ENCODE measurements around the gene COX7A2L.

- TF ChIP-seq, protein P1, sequence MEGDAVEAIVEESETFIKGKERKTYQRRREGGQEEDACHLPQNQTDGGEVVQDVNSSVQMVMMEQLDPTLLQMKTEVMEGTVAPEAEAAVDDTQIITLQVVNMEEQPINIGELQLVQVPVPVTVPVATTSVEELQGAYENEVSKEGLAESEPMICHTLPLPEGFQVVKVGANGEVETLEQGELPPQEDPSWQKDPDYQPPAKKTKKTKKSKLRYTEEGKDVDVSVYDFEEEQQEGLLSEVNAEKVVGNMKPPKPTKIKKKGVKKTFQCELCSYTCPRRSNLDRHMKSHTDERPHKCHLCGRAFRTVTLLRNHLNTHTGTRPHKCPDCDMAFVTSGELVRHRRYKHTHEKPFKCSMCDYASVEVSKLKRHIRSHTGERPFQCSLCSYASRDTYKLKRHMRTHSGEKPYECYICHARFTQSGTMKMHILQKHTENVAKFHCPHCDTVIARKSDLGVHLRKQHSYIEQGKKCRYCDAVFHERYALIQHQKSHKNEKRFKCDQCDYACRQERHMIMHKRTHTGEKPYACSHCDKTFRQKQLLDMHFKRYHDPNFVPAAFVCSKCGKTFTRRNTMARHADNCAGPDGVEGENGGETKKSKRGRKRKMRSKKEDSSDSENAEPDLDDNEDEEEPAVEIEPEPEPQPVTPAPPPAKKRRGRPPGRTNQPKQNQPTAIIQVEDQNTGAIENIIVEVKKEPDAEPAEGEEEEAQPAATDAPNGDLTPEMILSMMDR (IDR thresholded peaks at IDR 0.05): no peak
- no peak for TF ChIP-seq POLR2A (IDR thresholded peaks at IDR 0.05)
These were observed 21.7 kb downstream of the COX7A2L start for GRCh38 chr2:42339191-42339912.

Data from uterus (tissue), 2 donors.